Esophagus squamous epithelium (tissue), 5 donors: ENCODE measurements around the gene EBF4. TPM values are rescaled to one million over a fixed set of nuclear protein-coding genes. Genes with fewer than 3 reads are reported as not detected.
"Not testable (repeated sequence)": the region's sequence is repeated elsewhere in the genome, so short reads cannot be mapped to it uniquely, and the experiment has no call there.

Source experiments
- DNase-seq: peaks from one replicate; lab custom pipeline; 2025; lab: John Stamatoyannopoulos, UW
- H3K27ac ChIP-seq, 4 donors: fragments of 200-600 bp; sonication (generic); one replicate each; pipeline ENCODE4 v1.5.1; 2016 to 2019; ENCODE audit warnings: mild to moderate bottlenecking in 1 of 4
- H3K27me3 ChIP-seq, 4 donors: fragments of 200-600 bp; sonication (generic); 1 replicate in 3 of 4; 2 replicates in 1 of 4; pipeline versions ENCODE4 v1.5.1 to v1.6.0; 2017 to 2021; ENCODE audit warnings: antibody characterized with exemption in 1 of 4
- H3K36me3 ChIP-seq, 3 donors: fragments of 200-600 bp; sonication (generic); one replicate each; pipeline ENCODE4 v1.5.1; 2016 to 2019
- H3K4me1 ChIP-seq, 3 donors: fragments of 200-600 bp; sonication (generic); one replicate each; pipeline ENCODE4 v1.5.1; 2017 to 2019
- H3K4me3 ChIP-seq, 4 donors: fragments of 200-600 bp; sonication (generic); 1 replicate in 3 of 4; 2 replicates in 1 of 4; pipeline ENCODE4 v1.5.1; 2016 to 2019; ENCODE audit warnings: mild to moderate bottlenecking in 2 of 4, moderate library complexity in 1 of 4
- H3K9me3 ChIP-seq, 3 donors: fragments of 200-600 bp; sonication (generic); one replicate each; pipeline ENCODE4 v1.5.1; 2016 to 2019
- POLR2A ChIP-seq, 4 donors: fragments of 450-650 bp; IDR thresholded peaks; one replicate each; pipeline ENCODE4 v1.6.1; 2017; ENCODE audit warnings: antibody characterized with exemption in 4 of 4, mild to moderate bottlenecking in 4 of 4, moderate library complexity in 3 of 4
- WGBS, 2 donors: methylation state at CpG; one replicate each; pipeline ENCODE4 v1.1.5; 2018; 5-methylcytosine and 5-hydroxymethylcytosine counted together
- intact Hi-C: fragments of 100-400 bp; cut with DNase I; formaldehyde crosslinking; loops from one replicate; pipeline ENCODE4 v1.15.0; 2022
- total RNA-seq, 4 donors: library from RNA; depleted of rRNA; stranded (reverse); fragments of >200 nt; gene quantifications; one replicate each; pipeline ENCODE4 v1.1.0, GENCODE V29; 2016
- TF ChIP-seq, protein P1 (sequence below), 6 experiments: fragments of 450-650 bp in 4 of 6; fragments of 200-600 bp in 2 of 6; sonication (generic) in 2 of 6; IDR thresholded peaks; one replicate each; pipeline ENCODE4 v1.5.1; 2016 to 2019; ENCODE audit warnings: antibody characterized with exemption in 6 of 6, mild to moderate bottlenecking in 4 of 6, moderate library complexity in 4 of 6
- donor health status: DM: yes; HTN: yes; CAD: no.

EBF4 gene
- total RNA-seq, 4 donors from 2014 or later = 3.2 to 10.4 (median 7.2) TPM

DNA sequence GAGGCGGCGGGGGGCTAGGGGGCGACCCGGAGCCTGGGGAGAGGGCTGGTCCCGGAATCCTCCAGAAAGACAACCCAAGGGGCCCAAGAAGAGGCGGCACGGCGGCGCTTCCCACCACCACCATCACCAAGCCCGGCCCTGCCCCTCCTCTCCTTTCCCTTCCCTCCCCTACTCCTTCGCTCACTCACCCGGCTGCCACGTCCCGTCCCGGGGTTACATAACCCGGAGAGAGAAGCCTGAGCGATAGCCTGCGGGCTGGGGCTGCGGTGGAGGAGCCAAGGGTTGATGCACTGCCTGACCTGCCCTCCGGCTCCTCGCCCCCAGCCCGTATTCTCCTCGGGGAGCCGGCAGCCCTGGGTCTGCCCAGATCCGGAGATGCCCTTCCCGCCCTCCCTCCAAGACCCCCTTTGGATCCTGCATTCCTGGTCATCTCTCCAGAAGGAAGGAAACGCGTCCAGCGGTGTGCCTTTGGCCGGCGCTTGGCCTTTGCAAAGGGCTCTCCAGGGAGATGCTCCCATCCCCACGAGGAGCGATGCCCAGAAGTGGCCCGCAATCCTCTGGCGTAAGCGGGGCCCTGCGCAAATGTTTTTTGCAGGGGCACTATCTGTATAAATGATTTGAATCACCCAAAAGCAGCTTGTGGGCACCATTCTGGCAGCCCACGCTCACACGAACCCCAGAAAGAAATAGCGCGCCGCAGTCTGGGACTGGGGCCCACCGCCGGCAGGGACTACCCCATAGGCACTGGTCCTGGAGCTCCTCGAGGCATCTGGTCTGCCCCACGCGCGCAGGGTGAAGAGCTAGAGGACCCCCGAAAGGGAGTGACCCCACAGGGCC is 112.5 kb downstream of the EBF4 start:
- WGBS, 2 donors = 14 to 29% methylated on average over 15 to 23 of the region's 49 CpGs
- intact Hi-C loops = no loop called here
- no peak overlapping the region for H3K27ac ChIP-seq
- H3K36me3 ChIP-seq = no peaks in the 10 kb centered on the region
- peaks cover 8 to 95% (median 18%) of the 10 kb centered on the region in 4 donors for H3K27me3 ChIP-seq
- DNase-seq = no peak
- H3K4me1 ChIP-seq = peaks cover 5 to 28% (median 9%) of the 10 kb centered on the region in 3 donors
- no peak overlapping the region for H3K4me3 ChIP-seq
- no peak for TF ChIP-seq POLR2A (IDR thresholded peaks at IDR 0.05)
- TF ChIP-seq, protein P1, sequence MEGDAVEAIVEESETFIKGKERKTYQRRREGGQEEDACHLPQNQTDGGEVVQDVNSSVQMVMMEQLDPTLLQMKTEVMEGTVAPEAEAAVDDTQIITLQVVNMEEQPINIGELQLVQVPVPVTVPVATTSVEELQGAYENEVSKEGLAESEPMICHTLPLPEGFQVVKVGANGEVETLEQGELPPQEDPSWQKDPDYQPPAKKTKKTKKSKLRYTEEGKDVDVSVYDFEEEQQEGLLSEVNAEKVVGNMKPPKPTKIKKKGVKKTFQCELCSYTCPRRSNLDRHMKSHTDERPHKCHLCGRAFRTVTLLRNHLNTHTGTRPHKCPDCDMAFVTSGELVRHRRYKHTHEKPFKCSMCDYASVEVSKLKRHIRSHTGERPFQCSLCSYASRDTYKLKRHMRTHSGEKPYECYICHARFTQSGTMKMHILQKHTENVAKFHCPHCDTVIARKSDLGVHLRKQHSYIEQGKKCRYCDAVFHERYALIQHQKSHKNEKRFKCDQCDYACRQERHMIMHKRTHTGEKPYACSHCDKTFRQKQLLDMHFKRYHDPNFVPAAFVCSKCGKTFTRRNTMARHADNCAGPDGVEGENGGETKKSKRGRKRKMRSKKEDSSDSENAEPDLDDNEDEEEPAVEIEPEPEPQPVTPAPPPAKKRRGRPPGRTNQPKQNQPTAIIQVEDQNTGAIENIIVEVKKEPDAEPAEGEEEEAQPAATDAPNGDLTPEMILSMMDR (IDR thresholded peaks at IDR 0.05) = no peak
- H3K9me3 ChIP-seq = no peaks in the 10 kb centered on the region

DNA sequence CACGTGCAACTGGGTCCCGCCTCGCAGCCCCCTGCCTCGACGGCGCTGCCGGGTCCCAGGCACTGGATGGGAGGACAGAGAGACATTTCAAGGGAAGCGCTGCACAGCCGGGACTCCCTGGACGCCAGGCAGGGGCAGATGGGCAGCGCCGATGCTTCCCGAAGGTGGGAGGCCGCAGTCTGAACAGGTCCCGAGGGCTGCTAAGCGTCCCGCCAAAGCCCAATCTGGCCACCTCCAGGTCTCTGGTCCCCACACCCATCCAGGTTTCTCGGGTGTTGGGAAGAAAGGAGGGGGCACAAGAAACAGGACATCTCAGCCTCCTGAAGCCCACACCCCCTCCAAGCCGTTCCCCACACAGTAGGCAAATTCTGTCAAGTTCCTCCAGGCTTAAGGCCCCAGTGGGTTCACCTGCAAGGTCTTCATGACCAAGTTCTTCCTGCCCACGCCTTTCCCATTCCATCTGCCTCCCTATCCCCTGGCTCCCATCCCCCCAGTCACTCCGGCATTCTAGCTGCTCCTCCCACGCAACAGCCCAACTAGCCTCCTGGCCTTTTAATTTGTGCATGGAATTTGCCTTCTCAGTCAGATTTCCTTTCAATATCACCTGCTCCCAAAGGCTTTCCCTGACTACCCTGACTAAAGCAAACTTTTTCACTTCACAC is 113.2 kb downstream of the EBF4 start:
- H3K9me3 ChIP-seq = no peaks in the 10 kb centered on the region
- intact Hi-C loops = no loop called here
- no peaks in the 10 kb centered on the region for H3K36me3 ChIP-seq
- peaks cover 0 to 21% (median 1%) of the 10 kb centered on the region in 3 donors for H3K4me1 ChIP-seq
- H3K27me3 ChIP-seq = peaks cover 8 to 95% (median 13%) of the 10 kb centered on the region in 4 donors
- 33 to 45% methylated on average over 12 to 14 of the region's 22 CpGs for WGBS, 2 donors
- no peak overlapping the region for H3K27ac ChIP-seq
- H3K4me3 ChIP-seq = no peak overlapping the region
- TF ChIP-seq POLR2A (IDR thresholded peaks at IDR 0.05) = no peak
- TF ChIP-seq, protein P1 (IDR thresholded peaks at IDR 0.05) = no peak
- DNase-seq = no peak

DNA sequence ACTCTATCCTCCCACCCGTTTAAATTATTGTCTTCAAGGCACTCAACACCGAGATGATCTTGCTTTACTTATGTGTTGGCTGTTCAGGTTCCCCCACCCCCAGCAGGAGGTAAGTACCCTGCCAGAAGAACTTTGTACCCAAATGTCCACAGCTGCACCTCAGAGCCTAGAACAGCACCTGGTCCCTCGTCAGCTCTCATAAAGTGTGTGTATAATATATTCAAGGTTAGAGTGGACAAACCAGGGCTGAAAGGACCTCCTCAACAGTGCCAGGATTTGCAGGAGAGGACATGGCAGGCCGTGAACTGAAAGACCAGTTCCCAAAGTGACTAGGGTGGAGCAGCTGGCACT is 113.7 kb downstream of the EBF4 start:
- H3K36me3 ChIP-seq = no peaks in the 10 kb centered on the region
- peaks cover 0 to 16% (median 0%) of the 10 kb centered on the region in 3 donors for H3K4me1 ChIP-seq
- H3K4me3 ChIP-seq = no peak overlapping the region
- WGBS, 2 donors = 28 to 30% methylated on average over 4 of the region's 4 CpGs
- H3K27ac ChIP-seq = no peak overlapping the region
- DNase-seq = no peak
- TF ChIP-seq, protein P1 (IDR thresholded peaks at IDR 0.05) = no peak
- no peak for TF ChIP-seq POLR2A (IDR thresholded peaks at IDR 0.05)
- H3K27me3 ChIP-seq = peaks cover 8 to 95% (median 12%) of the 10 kb centered on the region in 4 donors
- no peaks in the 10 kb centered on the region for H3K9me3 ChIP-seq
- intact Hi-C loops = no loop called here

DNA sequence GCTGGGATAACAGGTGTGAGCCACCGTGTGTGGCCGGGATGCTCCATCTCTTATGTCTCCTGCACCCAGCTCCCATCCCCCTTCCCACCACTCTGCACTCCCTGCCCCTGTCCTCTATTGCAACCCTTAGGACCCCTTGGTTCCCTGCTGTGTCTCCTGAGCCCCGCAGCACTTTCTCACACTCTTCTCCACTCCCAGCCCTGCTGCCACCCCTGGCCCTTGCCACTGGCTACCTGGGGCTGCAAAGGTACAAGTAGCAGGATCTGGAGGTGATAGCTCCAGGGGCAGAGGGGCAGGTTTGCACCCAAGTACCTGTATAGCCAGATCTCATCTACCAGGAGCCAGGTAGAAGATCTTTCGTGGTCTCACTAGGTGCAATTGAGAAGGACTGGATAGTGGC is 114.4 kb downstream of the EBF4 start:
- 74 to 79% methylated on average over 4 of the region's 4 CpGs for WGBS, 2 donors
- Histone ChIP-seq H3K36me3 (no peaks in the 10 kb centered on the region), H3K27me3 (peaks cover 8 to 95% (median 12%) of the 10 kb centered on the region in 4 donors), H3K4me3 (no peak overlapping the region), H3K27ac (no peak overlapping the region), H3K4me1 (peaks cover 0 to 10% (median 0%) of the 10 kb centered on the region in 3 donors), H3K9me3 (peaks cover 0 to 5% (median 0%) of the 10 kb centered on the region in 3 donors)
- intact Hi-C loops = no loop called here
- TF ChIP-seq POLR2A (IDR thresholded peaks at IDR 0.05) = no peak
- TF ChIP-seq, protein P1 (IDR thresholded peaks at IDR 0.05) = no peak
- no peak for DNase-seq

DNA sequence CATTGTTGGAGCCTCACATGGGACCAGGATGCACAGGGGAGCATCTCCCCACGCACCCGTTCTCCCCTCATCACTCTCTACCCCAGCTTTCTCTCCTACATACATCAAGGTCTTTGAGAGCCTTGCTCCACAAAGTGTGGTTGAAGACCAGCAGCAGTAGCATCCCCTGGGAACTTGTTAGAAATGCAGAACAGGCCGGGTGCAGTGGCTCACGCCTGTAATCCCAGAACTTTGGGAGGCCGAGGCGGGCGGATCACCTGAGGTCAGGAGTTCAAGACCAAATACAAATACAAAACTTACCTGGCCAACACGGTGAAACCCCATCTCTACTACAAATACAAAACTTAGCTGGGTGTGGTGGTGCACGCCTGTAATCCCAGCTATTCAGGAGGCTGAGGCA is 115.3 kb downstream of the EBF4 start:
- DNase-seq, intact Hi-C loops, H3K27ac ChIP-seq, H3K4me3 ChIP-seq, H3K36me3 ChIP-seq: not testable (repeated sequence)
- Histone ChIP-seq H3K9me3 (peaks cover 0 to 11% (median 0%) of the 10 kb centered on the region in 3 donors), H3K4me1 (peaks cover 0 to 10% (median 0%) of the 10 kb centered on the region in 3 donors), H3K27me3 (peaks cover 8 to 95% (median 12%) of the 10 kb centered on the region in 4 donors)
- WGBS, 2 donors = 82 to 90% methylated on average over 7 to 8 of the region's 9 CpGs
